GM23338 (cell line): ENCODE measurements around the gene CDK7. TPM values are rescaled to one million over a fixed set of nuclear protein-coding genes. Genes with fewer than 3 reads are reported as not detected.

Experiments
- ATAC-seq: fragments of 200-7000 bp; cut with Tn5 transposase; 3 replicates; pipeline ENCODE4 v1.9.1; 2020
- DNase-seq: peaks from one replicate; pipeline ENCODE4 v3.0.0-alpha.2; 2015; ENCODE audit warnings: low spot score
- H2AFZ ChIP-seq: fragments of 200-600 bp; sonication (generic); 2 replicates; pipeline ENCODE4 v1.8.0; 2016; ENCODE audit warnings: antibody characterized with exemption, mild to moderate bottlenecking, moderate library complexity
- H3F3A ChIP-seq: fragments of 200-600 bp; sonication (generic); replicated peaks from 2 replicates; pipeline ENCODE4 v1.8.0; 2017; ENCODE audit warnings: antibody characterized with exemption, mixed run types, low read depth
- H3K27ac ChIP-seq: fragments of 200-600 bp; sonication (generic); 2 replicates; pipeline ENCODE4 v1.6.1; 2016; ENCODE audit warnings: low read depth
- H3K27me3 ChIP-seq: fragments of 200-600 bp; sonication (generic); 2 replicates; pipeline ENCODE4 v1.8.0; 2016; ENCODE audit warnings: mild to moderate bottlenecking, mixed run types, moderate library complexity; ENCODE audit not compliant: insufficient read depth
- H3K36me3 ChIP-seq: fragments of 200-600 bp; sonication (generic); 2 replicates; pipeline ENCODE4 v1.8.0; 2016; ENCODE audit warnings: mild to moderate bottlenecking; ENCODE audit not compliant: insufficient read depth
- H3K4me1 ChIP-seq: fragments of 200-600 bp; sonication (generic); 2 replicates; pipeline ENCODE4 v1.8.0; 2016; ENCODE audit warnings: mild to moderate bottlenecking, moderate library complexity; ENCODE audit not compliant: insufficient read depth
- H3K4me2 ChIP-seq: fragments of 200-600 bp; sonication (generic); 2 replicates; pipeline ENCODE4 v1.7.1; 2017; ENCODE audit warnings: mixed run types
- H3K4me3 ChIP-seq: fragments of 200-600 bp; sonication (generic); 2 replicates; pipeline ENCODE4 v1.6.1; 2016; ENCODE audit warnings: mixed run types
- H3K79me2 ChIP-seq: fragments of 200-600 bp; sonication (generic); replicated peaks from 2 replicates; pipeline ENCODE4 v1.8.0; 2017; ENCODE audit warnings: mild to moderate bottlenecking; ENCODE audit not compliant: insufficient read depth
- H3K9me2 ChIP-seq: fragments of 200-600 bp; sonication (generic); 2 replicates; pipeline ENCODE4 v1.8.0; 2017; ENCODE audit not compliant: insufficient read depth
- H4K20me1 ChIP-seq: fragments of 200-600 bp; sonication (generic); replicated peaks from 2 replicates; pipeline ENCODE4 v1.8.0; 2017; ENCODE audit warnings: mild to moderate bottlenecking; ENCODE audit not compliant: insufficient read depth
- H3K27ac Mint-ChIP-seq: 2 replicates; pipeline ENCODE4 v1.8.0; 2020; ENCODE audit warnings: inconsistent platforms, mild to moderate bottlenecking, moderate library complexity, mixed read lengths
- H3K27me3 Mint-ChIP-seq: 3 replicates; pipeline ENCODE4 v1.8.0; 2022; ENCODE audit warnings: low read depth, mild to moderate bottlenecking, moderate library complexity, mixed read lengths, inconsistent platforms; ENCODE audit not compliant: insufficient read depth, poor library complexity
- H3K36me3 Mint-ChIP-seq: 3 replicates; pipeline ENCODE4 v1.8.0; 2021; ENCODE audit warnings: low read depth, mild to moderate bottlenecking, inconsistent platforms, moderate library complexity, mixed read lengths
- H3K4me1 Mint-ChIP-seq: 3 replicates; pipeline ENCODE4 v1.8.0; 2020; ENCODE audit warnings: mild to moderate bottlenecking, inconsistent platforms, mixed read lengths
- H3K4me3 Mint-ChIP-seq: 3 replicates; pipeline ENCODE4 v1.8.0; 2021; ENCODE audit warnings: moderate library complexity, mild to moderate bottlenecking, inconsistent platforms, mixed read lengths
- H3K9me3 Mint-ChIP-seq: 3 replicates; pipeline ENCODE4 v1.8.0; 2020; ENCODE audit warnings: moderate library complexity, mild to moderate bottlenecking, inconsistent platforms, mixed read lengths
- CREB1 ChIP-seq: fragments of 250-450 bp; sonication (Bioruptor Pico); IDR thresholded peaks from 2 replicates; pipeline ENCODE4 v1.5.0; 2020; ENCODE audit warnings: low read depth, mild to moderate bottlenecking, moderate library complexity
- CTCF ChIP-seq, 2 experiments: fragments of 200-600 bp in 1 of 2; sonication (generic) in 1 of 2; conservative IDR thresholded peaks; 2 replicates each; pipeline versions ENCODE4 v1.5.1 to v1.6.1; 2016 to 2017; ENCODE audit warnings: antibody characterized with exemption in 2 of 2, low read depth in 2 of 2, mild to moderate bottlenecking in 2 of 2, moderate library complexity in 1 of 2
- EZH2 ChIP-seq: fragments of 200-600 bp; sonication (generic); IDR thresholded peaks from one replicate; pipeline ENCODE4 v1.8.0; 2017; ENCODE audit warnings: antibody characterized with exemption, mild to moderate bottlenecking, low read depth; ENCODE audit not compliant: unreplicated experiment
- EZH2phosphoT487 ChIP-seq: fragments of 200-600 bp; sonication (generic); IDR thresholded peaks from one replicate; pipeline ENCODE4 v1.8.1; 2018; ENCODE audit warnings: antibody characterized with exemption; ENCODE audit not compliant: unreplicated experiment
- JUNB ChIP-seq: IDR thresholded peaks from one replicate; pipeline ENCODE4 v1.6.1; 2016; ENCODE audit warnings: antibody characterized with exemption; ENCODE audit not compliant: unreplicated experiment
- NANOG ChIP-seq: IDR thresholded peaks from 2 replicates; pipeline ENCODE4 v1.6.1; 2016; ENCODE audit warnings: antibody characterized with exemption, borderline replicate concordance
- POLR2AphosphoS5 ChIP-seq: IDR thresholded peaks from 2 replicates; pipeline ENCODE4 v1.6.1; 2016; ENCODE audit warnings: antibody characterized with exemption, low read depth
- STAT1 ChIP-seq: IDR thresholded peaks from one replicate; pipeline ENCODE4 v1.6.1; 2016; ENCODE audit warnings: antibody characterized with exemption; ENCODE audit not compliant: unreplicated experiment
- ZNF114 ChIP-seq: fragments of 250-450 bp; sonication (Bioruptor Pico); IDR thresholded peaks from 2 replicates; pipeline ENCODE4 v1.5.0; 2020; ENCODE audit warnings: mild to moderate bottlenecking, moderate library complexity
- ZNF331 ChIP-seq: fragments of 250-450 bp; sonication (Bioruptor Pico); IDR thresholded peaks from 2 replicates; pipeline ENCODE4 v1.5.0; 2020; ENCODE audit warnings: low read depth, mild to moderate bottlenecking, moderate library complexity
- polyA plus RNA-seq: library from polyadenylated mRNA; unstranded; fragments of >200 nt; fragmentation: Nextera tagmentation; extraction: Ambion mirVana; gene quantifications from 2 replicates; pipeline ENCODE4 v1.2.1, GENCODE V29; 2016
- total RNA-seq: library from RNA; depleted of rRNA; stranded (reverse); fragments of >200 nt; shearing (Covaris generic); gene quantifications from 2 replicates; pipeline ENCODE4 v1.2.3, GENCODE V29; 2014
- TF ChIP-seq, protein P1 (sequence below): fragments of 250-450 bp; sonication (Bioruptor Pico); IDR thresholded peaks from 2 replicates; pipeline ENCODE4 v1.5.0; 2020; ENCODE audit warnings: mild to moderate bottlenecking, moderate library complexity
- TF ChIP-seq, protein P2 (sequence below): IDR thresholded peaks from 2 replicates; pipeline ENCODE4 v1.6.1; 2016; ENCODE audit warnings: antibody characterized with exemption
- TF ChIP-seq, protein P3 (sequence below): IDR thresholded peaks from one replicate; pipeline ENCODE4 v1.6.1; 2018; ENCODE audit warnings: antibody characterized with exemption; ENCODE audit not compliant: unreplicated experiment

The CDK7 gene
- total and polyA plus RNA-seq, 2 experiments from 2014 or later = 78.4 to 80.7 TPM

- no peaks in the 10 kb centered on the region for H3K9me2 ChIP-seq
- peaks cover 14% of the 10 kb centered on the region for H3K79me2 ChIP-seq
- H3K9me3 Mint-ChIP-seq = no peaks in the 10 kb centered on the region
- H3K27me3 Mint-ChIP-seq = peaks cover 5% of the 10 kb centered on the region
- no peak for DNase-seq
- H3K4me3 ChIP-seq = no peak overlapping the region
- TF ChIP-seq JUNB = no peak
- TF ChIP-seq EZH2 = no peak
- TF ChIP-seq, protein P1, sequence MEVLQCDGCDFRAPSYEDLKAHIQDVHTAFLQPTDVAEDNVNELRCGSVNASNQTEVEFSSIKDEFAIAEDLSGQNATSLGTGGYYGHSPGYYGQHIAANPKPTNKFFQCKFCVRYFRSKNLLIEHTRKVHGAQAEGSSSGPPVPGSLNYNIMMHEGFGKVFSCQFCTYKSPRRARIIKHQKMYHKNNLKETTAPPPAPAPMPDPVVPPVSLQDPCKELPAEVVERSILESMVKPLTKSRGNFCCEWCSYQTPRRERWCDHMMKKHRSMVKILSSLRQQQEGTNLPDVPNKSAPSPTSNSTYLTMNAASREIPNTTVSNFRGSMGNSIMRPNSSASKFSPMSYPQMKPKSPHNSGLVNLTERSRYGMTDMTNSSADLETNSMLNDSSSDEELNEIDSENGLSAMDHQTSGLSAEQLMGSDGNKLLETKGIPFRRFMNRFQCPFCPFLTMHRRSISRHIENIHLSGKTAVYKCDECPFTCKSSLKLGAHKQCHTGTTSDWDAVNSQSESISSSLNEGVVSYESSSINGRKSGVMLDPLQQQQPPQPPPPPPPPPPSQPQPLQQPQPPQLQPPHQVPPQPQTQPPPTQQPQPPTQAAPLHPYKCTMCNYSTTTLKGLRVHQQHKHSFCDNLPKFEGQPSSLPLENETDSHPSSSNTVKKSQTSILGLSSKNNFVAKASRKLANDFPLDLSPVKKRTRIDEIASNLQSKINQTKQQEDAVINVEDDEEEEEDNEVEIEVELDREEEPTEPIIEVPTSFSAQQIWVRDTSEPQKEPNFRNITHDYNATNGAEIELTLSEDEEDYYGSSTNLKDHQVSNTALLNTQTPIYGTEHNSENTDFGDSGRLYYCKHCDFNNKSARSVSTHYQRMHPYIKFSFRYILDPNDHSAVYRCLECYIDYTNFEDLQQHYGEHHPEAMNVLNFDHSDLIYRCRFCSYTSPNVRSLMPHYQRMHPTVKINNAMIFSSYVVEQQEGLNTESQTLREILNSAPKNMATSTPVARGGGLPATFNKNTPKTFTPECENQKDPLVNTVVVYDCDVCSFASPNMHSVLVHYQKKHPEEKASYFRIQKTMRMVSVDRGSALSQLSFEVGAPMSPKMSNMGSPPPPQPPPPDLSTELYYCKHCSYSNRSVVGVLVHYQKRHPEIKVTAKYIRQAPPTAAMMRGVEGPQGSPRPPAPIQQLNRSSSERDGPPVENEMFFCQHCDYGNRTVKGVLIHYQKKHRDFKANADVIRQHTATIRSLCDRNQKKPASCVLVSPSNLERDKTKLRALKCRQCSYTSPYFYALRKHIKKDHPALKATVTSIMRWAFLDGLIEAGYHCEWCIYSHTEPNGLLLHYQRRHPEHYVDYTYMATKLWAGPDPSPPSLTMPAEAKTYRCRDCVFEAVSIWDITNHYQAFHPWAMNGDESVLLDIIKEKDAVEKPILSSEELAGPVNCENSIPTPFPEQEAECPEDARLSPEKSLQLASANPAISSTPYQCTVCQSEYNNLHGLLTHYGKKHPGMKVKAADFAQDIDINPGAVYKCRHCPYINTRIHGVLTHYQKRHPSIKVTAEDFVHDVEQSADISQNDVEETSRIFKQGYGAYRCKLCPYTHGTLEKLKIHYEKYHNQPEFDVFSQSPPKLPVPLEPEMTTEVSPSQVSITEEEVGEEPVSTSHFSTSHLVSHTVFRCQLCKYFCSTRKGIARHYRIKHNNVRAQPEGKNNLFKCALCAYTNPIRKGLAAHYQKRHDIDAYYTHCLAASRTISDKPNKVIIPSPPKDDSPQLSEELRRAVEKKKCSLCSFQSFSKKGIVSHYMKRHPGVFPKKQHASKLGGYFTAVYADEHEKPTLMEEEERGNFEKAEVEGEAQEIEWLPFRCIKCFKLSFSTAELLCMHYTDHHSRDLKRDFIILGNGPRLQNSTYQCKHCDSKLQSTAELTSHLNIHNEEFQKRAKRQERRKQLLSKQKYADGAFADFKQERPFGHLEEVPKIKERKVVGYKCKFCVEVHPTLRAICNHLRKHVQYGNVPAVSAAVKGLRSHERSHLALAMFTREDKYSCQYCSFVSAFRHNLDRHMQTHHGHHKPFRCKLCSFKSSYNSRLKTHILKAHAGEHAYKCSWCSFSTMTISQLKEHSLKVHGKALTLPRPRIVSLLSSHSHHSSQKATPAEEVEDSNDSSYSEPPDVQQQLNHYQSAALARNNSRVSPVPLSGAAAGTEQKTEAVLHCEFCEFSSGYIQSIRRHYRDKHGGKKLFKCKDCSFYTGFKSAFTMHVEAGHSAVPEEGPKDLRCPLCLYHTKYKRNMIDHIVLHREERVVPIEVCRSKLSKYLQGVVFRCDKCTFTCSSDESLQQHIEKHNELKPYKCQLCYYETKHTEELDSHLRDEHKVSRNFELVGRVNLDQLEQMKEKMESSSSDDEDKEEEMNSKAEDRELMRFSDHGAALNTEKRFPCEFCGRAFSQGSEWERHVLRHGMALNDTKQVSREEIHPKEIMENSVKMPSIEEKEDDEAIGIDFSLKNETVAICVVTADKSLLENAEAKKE (CRISPR knock-in tag) = no peak
- TF ChIP-seq ZNF331 (CRISPR knock-in tag) = no peak
- TF ChIP-seq, protein P2, sequence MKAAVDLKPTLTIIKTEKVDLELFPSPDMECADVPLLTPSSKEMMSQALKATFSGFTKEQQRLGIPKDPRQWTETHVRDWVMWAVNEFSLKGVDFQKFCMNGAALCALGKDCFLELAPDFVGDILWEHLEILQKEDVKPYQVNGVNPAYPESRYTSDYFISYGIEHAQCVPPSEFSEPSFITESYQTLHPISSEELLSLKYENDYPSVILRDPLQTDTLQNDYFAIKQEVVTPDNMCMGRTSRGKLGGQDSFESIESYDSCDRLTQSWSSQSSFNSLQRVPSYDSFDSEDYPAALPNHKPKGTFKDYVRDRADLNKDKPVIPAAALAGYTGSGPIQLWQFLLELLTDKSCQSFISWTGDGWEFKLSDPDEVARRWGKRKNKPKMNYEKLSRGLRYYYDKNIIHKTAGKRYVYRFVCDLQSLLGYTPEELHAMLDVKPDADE = no peak
- TF ChIP-seq EZH2phosphoT487 = no peak
- TF ChIP-seq STAT1 = no peak
- TF ChIP-seq POLR2AphosphoS5 = no peak
- no peak for TF ChIP-seq ZNF114
- no peak for TF ChIP-seq CTCF (conservative IDR thresholded peaks at IDR 0.05; ENCODE audit: low read depth in 2 of 2)
- TF ChIP-seq NANOG = no peak
- TF ChIP-seq, protein P3, sequence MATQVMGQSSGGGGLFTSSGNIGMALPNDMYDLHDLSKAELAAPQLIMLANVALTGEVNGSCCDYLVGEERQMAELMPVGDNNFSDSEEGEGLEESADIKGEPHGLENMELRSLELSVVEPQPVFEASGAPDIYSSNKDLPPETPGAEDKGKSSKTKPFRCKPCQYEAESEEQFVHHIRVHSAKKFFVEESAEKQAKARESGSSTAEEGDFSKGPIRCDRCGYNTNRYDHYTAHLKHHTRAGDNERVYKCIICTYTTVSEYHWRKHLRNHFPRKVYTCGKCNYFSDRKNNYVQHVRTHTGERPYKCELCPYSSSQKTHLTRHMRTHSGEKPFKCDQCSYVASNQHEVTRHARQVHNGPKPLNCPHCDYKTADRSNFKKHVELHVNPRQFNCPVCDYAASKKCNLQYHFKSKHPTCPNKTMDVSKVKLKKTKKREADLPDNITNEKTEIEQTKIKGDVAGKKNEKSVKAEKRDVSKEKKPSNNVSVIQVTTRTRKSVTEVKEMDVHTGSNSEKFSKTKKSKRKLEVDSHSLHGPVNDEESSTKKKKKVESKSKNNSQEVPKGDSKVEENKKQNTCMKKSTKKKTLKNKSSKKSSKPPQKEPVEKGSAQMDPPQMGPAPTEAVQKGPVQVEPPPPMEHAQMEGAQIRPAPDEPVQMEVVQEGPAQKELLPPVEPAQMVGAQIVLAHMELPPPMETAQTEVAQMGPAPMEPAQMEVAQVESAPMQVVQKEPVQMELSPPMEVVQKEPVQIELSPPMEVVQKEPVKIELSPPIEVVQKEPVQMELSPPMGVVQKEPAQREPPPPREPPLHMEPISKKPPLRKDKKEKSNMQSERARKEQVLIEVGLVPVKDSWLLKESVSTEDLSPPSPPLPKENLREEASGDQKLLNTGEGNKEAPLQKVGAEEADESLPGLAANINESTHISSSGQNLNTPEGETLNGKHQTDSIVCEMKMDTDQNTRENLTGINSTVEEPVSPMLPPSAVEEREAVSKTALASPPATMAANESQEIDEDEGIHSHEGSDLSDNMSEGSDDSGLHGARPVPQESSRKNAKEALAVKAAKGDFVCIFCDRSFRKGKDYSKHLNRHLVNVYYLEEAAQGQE = no peak
- no peak for TF ChIP-seq CREB1 (CRISPR knock-in tag)
- H3K27ac Mint-ChIP-seq = no peak overlapping the region
- H3K4me1 Mint-ChIP-seq = peaks cover 8% of the 10 kb centered on the region; the same call in 2 of the 3 replicates
- no peak for ATAC-seq
- peaks cover 10% of the 10 kb centered on the region for H3K4me1 ChIP-seq
- no peak overlapping the region for H3K4me2 ChIP-seq
- H3K27me3 ChIP-seq = no peaks in the 10 kb centered on the region
- H2AFZ ChIP-seq = no peak overlapping the region
- H3K27ac ChIP-seq = no peak overlapping the region
- H3F3A ChIP-seq = no peaks in the 10 kb centered on the region
- no peak overlapping the region for H3K4me3 Mint-ChIP-seq
- H4K20me1 ChIP-seq = no peaks in the 10 kb centered on the region; the same call in none of the 2 replicates
- peaks cover 13% of the 10 kb centered on the region; the same call in 2 of the 3 replicates for H3K36me3 Mint-ChIP-seq
- peaks cover 25% of the 10 kb centered on the region; the same call in 1 of the 2 replicates for H3K36me3 ChIP-seq
Measured at GRCh38 chr5:69231281-69231680, 3.4 kb upstream of the CDK7 start.
